ENCODE measurements around the gene TAOK3. TPM values are rescaled to one million over a fixed set of nuclear protein-coding genes. Genes with fewer than 3 reads are reported as not detected.

Gene TAOK3
- total and polyA plus RNA-seq, 2 of the 4 experiments (the other 2 are of a cell fraction), result 26.3 to 54.5 TPM

- Histone ChIP-seq H2BK120ac (ENCODE audit: low read depth, low read length) (no peak overlapping the region), H4K20me1 (ENCODE audit: insufficient read depth, low read length) (no peaks in the 10 kb centered on the region), H3K23ac (ENCODE audit: low read depth, low read length) (no peak overlapping the region), H4K5ac (ENCODE audit: low read depth, low read length) (no peak overlapping the region), H2BK5ac (ENCODE audit: low read depth, low read length, poor library complexity, severe bottlenecking) (no peak overlapping the region), H2BK20ac (ENCODE audit: low read depth, low read length) (no peak overlapping the region), H3K14ac (replicated peaks; ENCODE audit: low read depth, low read length) (no peak overlapping the region), H2BK15ac (ENCODE audit: low read depth, low read length) (no peak overlapping the region), H3K27ac (ENCODE audit: insufficient read depth, low read length) (no peak overlapping the region), H3K79me1 (ENCODE audit: low read depth in 1 of 2, low read length in 2 of 2) (peaks cover 12 to 21% of the 10 kb centered on the region in 2 experiments; a peak in 3 of 4 replicates), H3K9me3 (ENCODE audit: control insufficient read depth, insufficient read depth, low read length) (no peaks in the 10 kb centered on the region), H4K91ac (ENCODE audit: insufficient read depth, low read depth, low read length) (no peak overlapping the region), H3K56ac (ENCODE audit: extremely low read depth, insufficient read depth, low read length) (no peak overlapping the region), H3K4ac (ENCODE audit: low read depth, low read length) (no peak overlapping the region), H3K4me2 (ENCODE audit: low read depth, low read length) (no peak overlapping the region), H3K4me3 (ENCODE audit: insufficient read depth, low read depth, low read length) (no peak overlapping the region), H2AK5ac (ENCODE audit: low read depth, low read length) (no peak overlapping the region), H4K8ac (ENCODE audit: low read depth in 2 of 2, low read length in 2 of 2) (no peak overlapping the region), H3K18ac (ENCODE audit: low read depth, low read length) (no peak overlapping the region), H3K9ac (ENCODE audit: low read depth, low read length) (no peak overlapping the region), H2AFZ (replicated peaks; ENCODE audit: low read length, poor library complexity) (no peak overlapping the region), H3K36me3 (ENCODE audit: control insufficient read depth, insufficient read depth, low read length) (no peaks in the 10 kb centered on the region), H3K9me1 (ENCODE audit: insufficient read depth, low read length) (no peaks in the 10 kb centered on the region), H2AK9ac (replicated peaks; ENCODE audit: low read depth, low read length, poor library complexity) (no peak overlapping the region), H3K27me3 (ENCODE audit: control insufficient read depth, insufficient read depth, low read length) (no peaks in the 10 kb centered on the region), H3K4me1 (ENCODE audit: control insufficient read depth, insufficient read depth, low read length) (no peaks in the 10 kb centered on the region)
- TF ChIP-seq CEBPB (IDR thresholded peaks at IDR 0.05; ENCODE audit: low read depth, low read length), result no peak
- no peak for TF ChIP-seq RFX5 (IDR thresholded peaks at IDR 0.05; ENCODE audit: low read depth, low read length)
- no peak for TF ChIP-seq MXI1 (IDR thresholded peaks at IDR 0.05; ENCODE audit: borderline replicate concordance, low read depth, low read length)
- TF ChIP-seq CHD1 (IDR thresholded peaks at IDR 0.05; ENCODE audit: low read depth, low read length), result no peak
- TF ChIP-seq CTCF (conservative IDR thresholded peaks at IDR 0.05; ENCODE audit: low read depth, low read length), result no peak
- no peak for TF ChIP-seq FOS (IDR thresholded peaks at IDR 0.05; ENCODE audit: low read depth, low read length)
- TF ChIP-seq RCOR1 (IDR thresholded peaks at IDR 0.05; ENCODE audit: insufficient replicate concordance, low read length), result no peak
- TF ChIP-seq POLR2A (IDR thresholded peaks at IDR 0.05; ENCODE audit: low read depth, low read length), result no peak
- no peak for TF ChIP-seq MAFK (IDR thresholded peaks at IDR 0.05; ENCODE audit: low read depth, low read length)
- TF ChIP-seq RAD21 (IDR thresholded peaks at IDR 0.05; ENCODE audit: low read length), result no peak
- TF ChIP-seq BHLHE40 (IDR thresholded peaks at IDR 0.05; ENCODE audit: low read depth, low read length), result no peak
- TF ChIP-seq, protein P1, sequence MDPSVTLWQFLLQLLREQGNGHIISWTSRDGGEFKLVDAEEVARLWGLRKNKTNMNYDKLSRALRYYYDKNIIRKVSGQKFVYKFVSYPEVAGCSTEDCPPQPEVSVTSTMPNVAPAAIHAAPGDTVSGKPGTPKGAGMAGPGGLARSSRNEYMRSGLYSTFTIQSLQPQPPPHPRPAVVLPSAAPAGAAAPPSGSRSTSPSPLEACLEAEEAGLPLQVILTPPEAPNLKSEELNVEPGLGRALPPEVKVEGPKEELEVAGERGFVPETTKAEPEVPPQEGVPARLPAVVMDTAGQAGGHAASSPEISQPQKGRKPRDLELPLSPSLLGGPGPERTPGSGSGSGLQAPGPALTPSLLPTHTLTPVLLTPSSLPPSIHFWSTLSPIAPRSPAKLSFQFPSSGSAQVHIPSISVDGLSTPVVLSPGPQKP (IDR thresholded peaks at IDR 0.05; ENCODE audit: borderline replicate concordance, low read depth, low read length), result no peak
- dilution Hi-C loops (cut with HindIII; ENCODE audit: low sequenced_read_pairs, unreplicated experiment), result no loop called here
- BruUV-seq (replicated peaks), result no TSS peak
- CTCF ChIA-PET, result interaction anchor here (0.6 to 0.7 kb wide), 4 partner anchors 13 to 1952 kb away, joined by 3 to 12 read pairs (median 4); no protein-coding TSS in a partner anchor
- WGBS, 2 experiments (ENCODE audit: extremely low coverage in 2 of 2, insufficient read length in 1 of 2), result 100% methylated on average over 2 of the region's 4 CpGs; no CpG with 5 or more reads in 1 of the 2 experiments
- DNase-seq, result no peak
- intact Hi-C loops (cut with micrococcal nuclease), result no loop called here
- POLR2A ChIA-PET (ENCODE audit: unreplicated experiment), result interaction anchor here (1.1 kb wide), 1 partner anchor 76 kb away, joined by 3 read pairs; no protein-coding TSS in a partner anchor
- ATAC-seq (ENCODE audit: low read depth), result no peak
- in situ Hi-C loops (cut with MboI; ENCODE audit: low sequenced_read_pairs), result no loop called here
These were observed 98.6 kb downstream of the TAOK3 start for GRCh38 chr12:118274066-118274465.
